AG04450 (cell line): ENCODE data around the gene OR51E2. TPM values are rescaled to one million over a fixed set of nuclear protein-coding genes. Genes with fewer than 3 reads are reported as not detected.
A peak's percentile ranks its signal among the peaks of the same experiment; 100 is the strongest.

ENCODE experiments used
- CTCF ChIA-PET: fragments of 300-600, 350-600 bp; formaldehyde crosslinking; extraction: SDS; loops from one replicate; lab custom pipeline; 2022; ENCODE audit warnings: antibody characterized with exemption, inconsistent platforms; lab: Charles Lee
- POLR2A ChIA-PET: fragments of 350-600 bp; formaldehyde crosslinking; extraction: SDS; loops from one replicate; lab custom pipeline; 2021; ENCODE audit warnings: antibody characterized with exemption, inconsistent platforms; lab: Yijun Ruan, JAX
- DNase-seq: peaks from one replicate; pipeline ENCODE4 v3.0.0-alpha.2; 2011; ENCODE audit warnings: low read depth, low spot score
- H3K27ac ChIP-seq: one replicate; pipeline ENCODE4 v1.5.1; 2012; ENCODE audit warnings: low read depth, low read length, control low read depth
- H3K27me3 ChIP-seq: one replicate; pipeline ENCODE4 v1.6.0; 2012; ENCODE audit warnings: low read length; ENCODE audit not compliant: control insufficient read depth, insufficient read depth
- H3K4me3 ChIP-seq: 2 replicates; pipeline ENCODE4 v1.5.1; 2011; ENCODE audit warnings: mild to moderate bottlenecking, low read depth, low read length, control low read depth
- H3K9me3 ChIP-seq: 2 replicates; pipeline ENCODE4 v1.5.1; 2012; ENCODE audit warnings: low read length; ENCODE audit not compliant: control insufficient read depth, insufficient read depth
- CTCF ChIP-seq: IDR thresholded peaks from 2 replicates; pipeline ENCODE4 v1.5.1; 2011; ENCODE audit warnings: low read depth, low read length, control low read depth, inconsistent platforms
- polyA plus RNA-seq: library from polyadenylated mRNA; depleted of rRNA; stranded (reverse); fragments of >200 nt; gene quantifications from 2 replicates; pipeline ENCODE4 v1.2.3, GENCODE V29; 2011

The OR51E2 gene
- polyA plus RNA-seq, 1 experiment: 0.77 TPM

- Histone ChIP-seq H3K4me3 (no peak overlapping the region), H3K27me3 (no peaks in the 10 kb centered on the region), H3K9me3 (no peaks in the 10 kb centered on the region), H3K27ac (no peak overlapping the region)
- CTCF ChIA-PET: interaction anchor here (2.3 kb wide), 1 partner anchor 44 kb away, joined by 9 read pairs; the partner anchor contains the start of gene OR51D1
- TF ChIP-seq CTCF: no peak
- no peak for DNase-seq
- POLR2A ChIA-PET: no interaction called here
These were observed 17.3 kb downstream of the OR51E2 start for GRCh38 chr11:4680341-4680740.

- Histone ChIP-seq H3K9me3 (no peaks in the 10 kb centered on the region), H3K27me3 (no peaks in the 10 kb centered on the region), H3K4me3 (no peak overlapping the region), H3K27ac (no peak overlapping the region)
- POLR2A ChIA-PET: no interaction called here
- TF ChIP-seq CTCF: no peak
- CTCF ChIA-PET: interaction anchor here (0.6 kb wide), 1 partner anchor 103 kb away, joined by 4 read pairs; no protein-coding TSS in a partner anchor
- DNase-seq: no peak
These were observed 19.7 kb downstream of the OR51E2 start for GRCh38 chr11:4677948-4678347.

- Histone ChIP-seq H3K9me3 (no peaks in the 10 kb centered on the region), H3K4me3 (no peak overlapping the region), H3K27me3 (no peaks in the 10 kb centered on the region), H3K27ac (no peak overlapping the region)
- DNase-seq: no peak
- POLR2A ChIA-PET: no interaction called here
- TF ChIP-seq CTCF: no peak
- CTCF ChIA-PET: interaction anchor here (1.2 kb wide), 1 partner anchor 37 kb away, joined by 4 read pairs; the partner anchor contains the start of gene OR51D1
These were observed 23.9 kb downstream of the OR51E2 start for GRCh38 chr11:4673781-4674180.

GRCh38 chr11:4672470-4672869, 25.2 kb downstream of the OR51E2 start:
- ChIA-PET CTCF (interaction anchor here (1.5 kb wide), 1 partner anchor 11 kb away, joined by 3 read pairs; no protein-coding TSS in a partner anchor), POLR2A (no interaction called here)
- Histone ChIP-seq H3K9me3 (no peaks in the 10 kb centered on the region), H3K27me3 (no peaks in the 10 kb centered on the region), H3K4me3 (no peak overlapping the region), H3K27ac (peak overlapping the region; percentile 34)
- no peak for TF ChIP-seq CTCF
- peak; percentile 8 for DNase-seq

- H3K27ac ChIP-seq: no peak overlapping the region
- ChIA-PET CTCF (interaction anchor here (1.5 kb wide), 1 partner anchor 12 kb away, joined by 3 read pairs; no protein-coding TSS in a partner anchor), POLR2A (no interaction called here)
- no peak overlapping the region for H3K4me3 ChIP-seq
- H3K27me3 ChIP-seq: no peaks in the 10 kb centered on the region
- no peaks in the 10 kb centered on the region for H3K9me3 ChIP-seq
- no peak for DNase-seq
- no peak for TF ChIP-seq CTCF
These were observed 25.9 kb downstream of the OR51E2 start for GRCh38 chr11:4671741-4672140.
